ENCODE data around the gene MPIG6B.

DNA sequence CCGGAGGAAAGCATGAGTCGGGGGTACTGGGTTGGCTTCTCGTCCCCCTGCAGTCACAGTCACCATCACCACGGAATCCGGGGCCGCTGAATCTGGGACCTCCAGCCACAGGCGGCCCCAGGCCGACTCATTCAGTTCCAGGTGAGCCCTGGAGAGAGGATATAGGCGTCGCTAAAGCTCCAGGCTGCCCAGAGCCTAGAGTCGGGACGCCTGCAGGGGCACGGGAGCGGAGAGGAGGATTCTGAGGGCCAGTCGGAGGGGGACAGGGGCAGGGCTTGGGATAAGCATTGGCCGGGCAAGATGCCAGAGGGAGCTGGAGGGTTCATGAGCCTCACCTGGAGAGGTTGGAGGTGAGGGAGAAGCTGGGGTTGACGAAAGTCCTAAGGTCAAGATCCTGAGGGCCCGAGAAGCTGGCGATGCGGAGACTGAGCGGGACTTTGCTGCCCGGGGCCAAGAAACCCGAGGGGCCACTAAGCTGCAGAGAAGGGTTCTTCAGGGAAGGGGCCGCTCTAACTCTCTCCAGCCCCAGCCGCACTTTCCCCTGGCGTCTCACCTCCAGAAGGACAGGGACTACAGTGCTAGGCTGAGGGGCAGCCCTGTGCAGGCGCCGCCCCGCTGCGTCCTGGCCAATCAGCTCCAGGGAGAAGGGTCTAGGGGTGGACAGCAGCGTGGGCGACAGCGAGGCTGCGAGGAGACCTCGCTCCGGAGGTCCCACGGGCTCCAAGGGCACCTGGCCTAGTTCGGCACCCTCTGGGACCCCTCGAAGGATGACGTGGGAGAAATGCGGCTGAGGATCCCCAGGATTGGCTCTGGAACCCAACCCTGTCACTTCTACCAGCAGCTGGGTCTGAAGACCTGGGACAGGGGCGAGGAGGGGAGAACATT, 43.0 kb downstream of the MPIG6B start:
- TF ChIP-seq ZNF555 (tag by site-specific recombination; conservative IDR thresholded peaks at IDR 0.05) = no peak
- TF ChIP-seq, protein P1, sequence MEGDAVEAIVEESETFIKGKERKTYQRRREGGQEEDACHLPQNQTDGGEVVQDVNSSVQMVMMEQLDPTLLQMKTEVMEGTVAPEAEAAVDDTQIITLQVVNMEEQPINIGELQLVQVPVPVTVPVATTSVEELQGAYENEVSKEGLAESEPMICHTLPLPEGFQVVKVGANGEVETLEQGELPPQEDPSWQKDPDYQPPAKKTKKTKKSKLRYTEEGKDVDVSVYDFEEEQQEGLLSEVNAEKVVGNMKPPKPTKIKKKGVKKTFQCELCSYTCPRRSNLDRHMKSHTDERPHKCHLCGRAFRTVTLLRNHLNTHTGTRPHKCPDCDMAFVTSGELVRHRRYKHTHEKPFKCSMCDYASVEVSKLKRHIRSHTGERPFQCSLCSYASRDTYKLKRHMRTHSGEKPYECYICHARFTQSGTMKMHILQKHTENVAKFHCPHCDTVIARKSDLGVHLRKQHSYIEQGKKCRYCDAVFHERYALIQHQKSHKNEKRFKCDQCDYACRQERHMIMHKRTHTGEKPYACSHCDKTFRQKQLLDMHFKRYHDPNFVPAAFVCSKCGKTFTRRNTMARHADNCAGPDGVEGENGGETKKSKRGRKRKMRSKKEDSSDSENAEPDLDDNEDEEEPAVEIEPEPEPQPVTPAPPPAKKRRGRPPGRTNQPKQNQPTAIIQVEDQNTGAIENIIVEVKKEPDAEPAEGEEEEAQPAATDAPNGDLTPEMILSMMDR (tag by site-specific recombination; IDR thresholded peaks at IDR 0.05) = no peak
- no peak for TF ChIP-seq ZNF112 (tag by site-specific recombination; IDR thresholded peaks at IDR 0.05)
- TF ChIP-seq ZNF24 (tag by site-specific recombination; IDR thresholded peaks at IDR 0.05) = no peak
- no peak for TF ChIP-seq TCF7L2 (IDR thresholded peaks at IDR 0.05; ENCODE audit: borderline replicate concordance, low read depth, low read length)
- no peak for TF ChIP-seq ZBTB8A (tag by site-specific recombination; IDR thresholded peaks at IDR 0.05)
- TF ChIP-seq, protein P2, sequence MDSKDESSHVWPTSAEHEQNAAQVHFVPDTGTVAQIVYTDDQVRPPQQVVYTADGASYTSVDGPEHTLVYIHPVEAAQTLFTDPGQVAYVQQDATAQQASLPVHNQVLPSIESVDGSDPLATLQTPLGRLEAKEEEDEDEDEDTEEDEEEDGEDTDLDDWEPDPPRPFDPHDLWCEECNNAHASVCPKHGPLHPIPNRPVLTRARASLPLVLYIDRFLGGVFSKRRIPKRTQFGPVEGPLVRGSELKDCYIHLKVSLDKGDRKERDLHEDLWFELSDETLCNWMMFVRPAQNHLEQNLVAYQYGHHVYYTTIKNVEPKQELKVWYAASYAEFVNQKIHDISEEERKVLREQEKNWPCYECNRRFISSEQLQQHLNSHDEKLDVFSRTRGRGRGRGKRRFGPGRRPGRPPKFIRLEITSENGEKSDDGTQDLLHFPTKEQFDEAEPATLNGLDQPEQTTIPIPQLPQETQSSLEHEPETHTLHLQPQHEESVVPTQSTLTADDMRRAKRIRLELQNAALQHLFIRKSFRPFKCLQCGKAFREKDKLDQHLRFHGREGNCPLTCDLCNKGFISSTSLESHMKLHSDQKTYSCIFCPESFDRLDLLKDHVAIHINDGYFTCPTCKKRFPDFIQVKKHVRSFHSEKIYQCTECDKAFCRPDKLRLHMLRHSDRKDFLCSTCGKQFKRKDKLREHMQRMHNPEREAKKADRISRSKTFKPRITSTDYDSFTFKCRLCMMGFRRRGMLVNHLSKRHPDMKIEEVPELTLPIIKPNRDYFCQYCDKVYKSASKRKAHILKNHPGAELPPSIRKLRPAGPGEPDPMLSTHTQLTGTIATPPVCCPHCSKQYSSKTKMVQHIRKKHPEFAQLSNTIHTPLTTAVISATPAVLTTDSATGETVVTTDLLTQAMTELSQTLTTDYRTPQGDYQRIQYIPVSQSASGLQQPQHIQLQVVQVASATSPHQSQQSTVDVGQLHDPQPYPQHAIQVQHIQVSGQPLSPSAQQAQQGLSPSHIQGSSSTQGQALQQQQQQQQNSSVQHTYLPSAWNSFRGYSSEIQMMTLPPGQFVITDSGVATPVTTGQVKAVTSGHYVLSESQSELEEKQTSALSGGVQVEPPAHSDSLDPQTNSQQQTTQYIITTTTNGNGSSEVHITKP (tag by site-specific recombination; IDR thresholded peaks at IDR 0.05) = no peak
- no peak for TF ChIP-seq ZNF10 (tag by site-specific recombination; IDR thresholded peaks at IDR 0.05)
- no peak for TF ChIP-seq ZNF785 (tag by site-specific recombination; IDR thresholded peaks at IDR 0.05)
- TF ChIP-seq ZNF23 (tag by site-specific recombination; IDR thresholded peaks at IDR 0.05; ENCODE audit: borderline replicate concordance) = no peak
- no peak for TF ChIP-seq YY1 (tag by site-specific recombination; IDR thresholded peaks at IDR 0.05)
